ENCODE measurements around the gene TRMT112.

Gene TRMT112

DNA sequence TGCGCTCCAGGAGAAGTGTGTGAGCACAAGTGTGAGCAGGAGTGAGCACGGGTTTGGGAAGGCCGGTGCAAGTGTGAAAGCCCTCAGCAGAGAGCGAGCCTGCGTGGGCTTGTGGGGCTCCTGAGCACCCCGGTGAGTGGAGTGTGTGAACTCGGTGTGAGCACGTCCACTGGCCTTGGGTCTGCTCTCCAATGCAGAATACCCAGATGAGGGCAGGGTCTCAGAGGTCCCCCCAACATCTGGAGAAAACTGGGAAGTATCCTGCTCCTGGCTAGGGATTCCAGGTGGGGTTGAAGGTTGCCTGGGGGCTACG, 10.8 kb downstream of the TRMT112 start:
- DNase-seq = no peak

- DNase-seq = no peak
Measured at GRCh38 chr11:64305691-64306562, 11.4 kb downstream of the TRMT112 start.

GRCh38 chr11:64305075-64305690, 12.2 kb downstream of the TRMT112 start, which contains the start of gene ESRRA:
Gene ESRRA, plus strand, starts transcription at chr11:64305524. Its CDS starts 1,656 bp downstream, at chr11:64307180.
- peak; percentile 94 to 100 for DNase-seq

- peak; percentile 85 to 94 for DNase-seq
Measured at GRCh38 chr11:64304316-64305072, 12.9 kb downstream of the TRMT112 start.

DNA sequence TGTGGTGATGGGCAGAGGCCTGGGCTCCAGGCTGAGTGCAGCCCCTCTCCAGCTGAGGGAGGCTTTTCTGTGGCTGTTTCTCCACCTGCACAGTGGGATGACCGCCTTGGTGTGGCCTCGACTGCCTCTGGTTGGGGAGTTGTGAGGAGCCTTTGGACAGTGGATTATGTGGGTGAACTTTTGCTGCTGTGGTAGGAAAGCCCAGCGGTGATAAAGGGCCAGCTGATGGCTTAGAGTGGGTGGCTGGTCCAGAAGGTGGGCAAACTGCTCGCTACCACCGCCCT, 13.4 kb downstream of the TRMT112 start:
- no peak for DNase-seq

DNA sequence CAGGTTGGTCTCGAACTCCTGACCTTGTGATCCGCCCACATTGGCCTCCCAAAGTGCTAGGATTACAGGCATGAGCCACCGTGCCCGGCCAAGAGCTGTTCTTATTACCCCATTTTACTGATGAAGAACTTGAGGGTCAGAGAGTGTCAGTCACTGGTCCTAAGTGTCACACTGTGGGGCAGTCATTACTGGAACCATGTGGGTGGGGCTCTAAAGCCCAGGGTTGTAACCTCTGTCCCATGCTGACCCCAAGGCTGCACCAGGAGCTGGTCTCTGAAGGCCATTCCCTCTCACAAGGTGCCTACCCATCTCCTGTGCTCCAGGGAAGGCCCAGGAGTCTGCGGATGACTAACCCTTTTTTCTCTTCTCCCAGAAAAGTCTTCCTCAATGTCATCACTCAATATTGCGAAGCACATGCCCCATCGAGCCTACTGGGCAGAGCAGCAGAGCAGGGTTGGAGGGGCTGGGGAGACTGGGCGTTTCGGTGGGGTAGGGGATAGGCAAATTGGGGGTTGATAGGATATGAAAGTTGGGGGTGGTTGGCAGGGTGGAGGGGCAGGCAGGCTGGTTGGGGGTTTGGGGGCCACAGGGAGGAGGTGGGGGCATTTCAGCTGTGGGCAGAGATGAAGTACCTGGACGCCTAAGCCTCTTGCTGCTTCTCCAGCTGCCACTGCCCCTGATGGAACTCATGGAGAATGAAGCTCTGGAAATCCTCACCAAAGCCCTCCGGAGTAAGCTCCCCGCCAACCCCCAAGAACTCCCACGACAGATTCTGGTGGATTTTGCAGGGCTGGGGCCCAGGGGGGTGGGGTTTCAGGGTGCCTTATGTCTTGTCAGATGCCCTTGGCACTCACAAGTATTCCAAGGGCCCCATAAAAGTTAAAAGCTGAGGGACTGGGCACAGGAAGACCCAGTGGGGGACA, 14.0 kb downstream of the TRMT112 start:
- no peak for DNase-seq

DNA sequence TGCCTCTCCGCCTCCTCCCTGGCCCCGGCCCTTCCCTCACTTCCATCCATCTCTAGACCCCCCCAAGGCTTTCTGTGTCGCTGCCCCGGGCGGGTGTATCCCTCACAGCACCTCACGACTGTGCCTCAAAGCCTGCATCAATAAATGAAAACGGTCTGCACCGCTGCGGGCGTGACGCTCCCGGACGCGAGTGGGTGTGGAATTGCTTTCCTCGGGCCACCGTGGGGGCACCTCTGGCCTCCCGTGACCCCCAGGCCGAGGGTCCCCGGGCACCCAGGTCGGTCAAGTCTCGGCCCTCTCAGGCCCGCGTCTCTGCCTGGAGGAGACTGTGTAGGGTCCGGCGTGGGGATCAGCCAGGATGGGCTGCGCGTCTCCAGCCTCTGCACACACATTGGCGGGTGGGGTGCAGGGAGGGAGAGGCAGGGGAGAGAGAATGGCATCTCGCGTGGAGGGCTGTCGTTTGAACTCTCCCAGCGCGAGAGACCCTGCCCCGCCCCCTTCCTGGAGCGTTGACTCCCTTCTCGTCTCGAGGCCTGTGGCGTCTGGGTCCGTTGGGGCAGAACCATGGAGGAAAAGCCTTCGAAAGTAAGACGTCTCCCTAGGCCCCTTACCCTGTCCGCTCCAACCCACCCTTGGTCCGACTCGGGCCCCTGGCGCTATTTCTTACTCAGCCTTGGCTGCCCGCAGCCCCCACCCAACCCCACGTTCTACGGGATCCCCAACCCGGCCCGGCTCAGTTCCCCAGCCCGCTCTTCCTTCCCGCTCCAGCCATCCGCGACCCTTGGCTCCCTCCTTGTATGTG, 17.3 kb downstream of the TRMT112 start, which contains the start of gene CATSPERZ:
CATSPERZ (plus strand) TSS at position 512 of the 802 bp plus-strand sequence; CDS start at position 565, 53 bp downstream.
- no peak for DNase-seq

- DNase-seq = no peak
Measured at GRCh38 chr11:64298966-64299846, 18.2 kb downstream of the TRMT112 start.

DNA sequence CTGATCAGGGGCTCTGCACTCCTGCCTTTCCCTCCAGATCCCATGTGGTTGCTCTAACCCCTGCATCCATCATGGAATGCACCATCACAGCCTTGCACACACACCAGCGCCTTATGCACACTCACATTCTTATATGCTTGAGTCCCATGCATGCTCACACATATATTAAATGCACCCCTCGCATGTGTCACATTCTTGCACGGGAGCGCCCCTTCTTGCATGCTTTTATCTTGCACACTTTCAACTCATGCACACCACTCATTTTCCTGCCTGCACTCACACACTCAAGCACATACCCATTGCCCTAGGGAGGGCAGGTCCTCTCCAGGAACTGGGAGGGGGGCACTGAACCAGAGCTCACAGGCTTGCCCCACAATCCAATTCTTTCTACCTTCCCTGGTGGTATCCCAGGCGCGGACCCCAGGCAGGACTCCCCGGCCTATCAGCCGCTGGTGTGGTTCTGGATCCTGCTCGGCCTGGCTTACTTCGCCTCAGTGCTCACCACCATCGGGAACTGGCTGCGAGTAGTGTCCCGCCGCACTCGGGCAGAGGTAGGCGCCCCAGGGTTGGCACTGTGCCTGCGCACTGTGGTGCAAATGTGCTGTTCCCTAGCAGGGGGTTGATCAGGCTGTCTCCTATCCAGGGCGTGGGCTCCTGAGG, 19.5 kb downstream of the TRMT112 start:
- no peak for DNase-seq

DNA sequence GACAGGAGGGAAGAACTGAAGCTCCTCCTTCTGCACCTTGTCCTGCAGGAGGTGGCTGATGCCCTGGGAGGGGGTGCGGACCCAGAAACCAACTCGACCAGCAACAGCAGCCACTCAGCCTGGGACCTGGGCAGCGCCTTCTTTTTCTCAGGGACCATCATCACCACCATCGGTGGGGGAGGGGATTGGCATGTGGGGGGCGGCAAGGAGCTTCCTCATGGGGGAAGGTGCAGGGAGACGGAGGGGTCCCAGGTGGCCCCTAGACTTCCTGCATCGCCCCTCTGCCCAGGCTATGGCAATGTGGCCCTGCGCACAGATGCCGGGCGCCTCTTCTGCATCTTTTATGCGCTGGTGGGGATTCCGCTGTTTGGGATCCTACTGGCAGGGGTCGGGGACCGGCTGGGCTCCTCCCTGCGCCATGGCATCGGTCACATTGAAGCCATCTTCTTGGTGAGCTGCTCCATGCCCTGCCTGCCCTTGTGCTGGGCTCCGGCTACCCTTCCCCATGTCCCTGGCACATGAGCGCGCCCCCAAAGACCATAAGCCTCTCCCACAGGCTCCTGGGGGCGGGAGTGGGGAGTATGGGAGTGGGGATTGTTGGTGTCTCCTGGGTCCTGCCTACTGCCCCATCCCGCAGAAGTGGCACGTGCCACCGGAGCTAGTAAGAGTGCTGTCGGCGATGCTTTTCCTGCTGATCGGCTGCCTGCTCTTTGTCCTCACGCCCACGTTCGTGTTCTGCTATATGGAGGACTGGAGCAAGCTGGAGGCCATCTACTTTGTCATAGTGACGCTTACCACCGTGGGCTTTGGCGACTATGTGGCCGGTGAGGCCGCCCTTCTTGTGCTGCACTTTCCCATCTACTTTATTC, 20.3 kb downstream of the TRMT112 start:
- no peak for DNase-seq

- no peak for DNase-seq
Measured at GRCh38 chr11:64296236-64296635, 21.1 kb downstream of the TRMT112 start.

GRCh38 chr11:64295760-64296159, 21.6 kb downstream of the TRMT112 start:
- no peak for DNase-seq

DNA sequence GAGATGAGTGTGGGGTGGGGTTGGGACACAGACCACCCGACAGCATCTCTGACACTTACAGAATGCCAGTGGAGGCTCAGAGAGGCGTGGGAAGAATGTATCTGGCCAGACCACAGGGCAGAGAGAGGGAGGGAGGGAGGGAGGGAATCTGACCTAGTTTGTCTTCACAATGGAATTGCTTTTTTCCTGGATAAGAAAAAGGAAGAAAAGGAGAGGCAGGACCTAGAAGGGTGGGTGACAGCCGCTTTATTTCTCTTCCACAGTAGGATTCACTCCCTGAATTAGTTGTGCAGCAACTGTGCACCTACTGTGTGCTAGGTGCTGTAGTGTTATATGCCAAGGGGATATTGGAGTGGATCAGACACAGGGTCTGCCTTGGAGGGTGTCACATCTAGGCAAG, 22.6 kb downstream of the TRMT112 start:
- no peak for DNase-seq

GRCh38 chr11:64292460-64293254, 24.7 kb downstream of the TRMT112 start:
- DNase-seq = no peak

- DNase-seq = no peak
Measured at GRCh38 chr11:64291752-64292459, 25.5 kb downstream of the TRMT112 start.

- DNase-seq = no peak
Measured at GRCh38 chr11:64291262-64291751, 26.1 kb downstream of the TRMT112 start, which contains the start of gene KCNK4. Gene KCNK4, plus strand, starts transcription at chr11:64291302. Its CDS starts 1,717 bp downstream, at chr11:64293019.
